Testis (tissue), 2 donors: ENCODE measurements around the gene HOXA1.

Source experiments
- POLR2A ChIP-seq: fragments of 450-650 bp; IDR thresholded peaks from one replicate; pipeline ENCODE4 v1.6.1; 2017; ENCODE audit warnings: antibody characterized with exemption, mild to moderate bottlenecking, moderate library complexity
- TF ChIP-seq, protein P1 (sequence below), 3 experiments: fragments of 450-650 bp in 2 of 3; fragments of 200-600 bp in 1 of 3; sonication (generic) in 1 of 3; IDR thresholded peaks; one replicate each; pipeline ENCODE4 v1.5.1; 2016 to 2019; ENCODE audit warnings: antibody characterized with exemption in 3 of 3, mild to moderate bottlenecking in 2 of 3, moderate library complexity in 1 of 3

- TF ChIP-seq, protein P1, sequence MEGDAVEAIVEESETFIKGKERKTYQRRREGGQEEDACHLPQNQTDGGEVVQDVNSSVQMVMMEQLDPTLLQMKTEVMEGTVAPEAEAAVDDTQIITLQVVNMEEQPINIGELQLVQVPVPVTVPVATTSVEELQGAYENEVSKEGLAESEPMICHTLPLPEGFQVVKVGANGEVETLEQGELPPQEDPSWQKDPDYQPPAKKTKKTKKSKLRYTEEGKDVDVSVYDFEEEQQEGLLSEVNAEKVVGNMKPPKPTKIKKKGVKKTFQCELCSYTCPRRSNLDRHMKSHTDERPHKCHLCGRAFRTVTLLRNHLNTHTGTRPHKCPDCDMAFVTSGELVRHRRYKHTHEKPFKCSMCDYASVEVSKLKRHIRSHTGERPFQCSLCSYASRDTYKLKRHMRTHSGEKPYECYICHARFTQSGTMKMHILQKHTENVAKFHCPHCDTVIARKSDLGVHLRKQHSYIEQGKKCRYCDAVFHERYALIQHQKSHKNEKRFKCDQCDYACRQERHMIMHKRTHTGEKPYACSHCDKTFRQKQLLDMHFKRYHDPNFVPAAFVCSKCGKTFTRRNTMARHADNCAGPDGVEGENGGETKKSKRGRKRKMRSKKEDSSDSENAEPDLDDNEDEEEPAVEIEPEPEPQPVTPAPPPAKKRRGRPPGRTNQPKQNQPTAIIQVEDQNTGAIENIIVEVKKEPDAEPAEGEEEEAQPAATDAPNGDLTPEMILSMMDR (IDR thresholded peaks at IDR 0.05), result no peak
- no peak for TF ChIP-seq POLR2A
Observed at GRCh38 chr7:27141923-27142579, 46.3 kb upstream of the HOXA1 start.
